MM.1S (cell line): ENCODE measurements around the gene MFSD1.

Experiments used
- DNase-seq: peaks from one replicate; pipeline ENCODE4 v3.0.0-alpha.2; 2015
- H2AFZ ChIP-seq: fragments of 300-600 bp; sonication (generic); 2 replicates; pipeline ENCODE4 v1.6.0; 2016; ENCODE audit warnings: antibody characterized with exemption, low read length
- H3F3A ChIP-seq: fragments of 300-600 bp; sonication (generic); 2 replicates; pipeline ENCODE4 v1.6.1; 2016; ENCODE audit warnings: mild to moderate bottlenecking, antibody characterized with exemption, low read length, moderate library complexity, mixed read lengths; ENCODE audit not compliant: insufficient read depth
- H3K27ac ChIP-seq: fragments of 300-600 bp; sonication (generic); 2 replicates; pipeline ENCODE4 v1.5.1; 2016; ENCODE audit warnings: mild to moderate bottlenecking, low read length
- H3K27me3 ChIP-seq: fragments of 300-600 bp; sonication (generic); replicated peaks from 2 replicates; pipeline ENCODE4 v1.6.0; 2016; ENCODE audit warnings: low read length; ENCODE audit not compliant: insufficient read depth
- H3K36me3 ChIP-seq: fragments of 300-600 bp; sonication (generic); replicated peaks from 2 replicates; pipeline ENCODE4 v1.6.1; 2016; ENCODE audit warnings: mild to moderate bottlenecking, low read length, mixed read lengths; ENCODE audit not compliant: insufficient read depth
- H3K4me1 ChIP-seq: fragments of 300-600 bp; sonication (generic); 2 replicates; pipeline ENCODE4 v1.6.1; 2016; ENCODE audit warnings: low read length, mixed read lengths
- H3K4me2 ChIP-seq: fragments of 300-600 bp; sonication (generic); 2 replicates; pipeline ENCODE4 v1.6.0; 2016; ENCODE audit warnings: low read depth, low read length
- H3K4me3 ChIP-seq: fragments of 300-600 bp; sonication (generic); 2 replicates; pipeline ENCODE4 v1.5.1; 2016; ENCODE audit warnings: low read length, mixed read lengths
- H3K79me2 ChIP-seq: fragments of 300-600 bp; sonication (generic); 2 replicates; pipeline ENCODE4 v1.6.1; 2016; ENCODE audit warnings: mixed run types, low read length, mixed read lengths
- H3K9ac ChIP-seq: fragments of 300-600 bp; sonication (generic); 2 replicates; pipeline ENCODE4 v1.6.1; 2016; ENCODE audit warnings: low read length, mixed read lengths
- H3K9me2 ChIP-seq: fragments of 300-600 bp; sonication (generic); replicated peaks from 2 replicates; pipeline ENCODE4 v1.6.1; 2016; ENCODE audit warnings: mild to moderate bottlenecking, low read length, mixed read lengths; ENCODE audit not compliant: insufficient read depth
- H3K9me3 ChIP-seq: fragments of 300-600 bp; sonication (generic); replicated peaks from 2 replicates; pipeline ENCODE4 v1.6.1; 2016; ENCODE audit warnings: mild to moderate bottlenecking, low read length, mixed read lengths; ENCODE audit not compliant: insufficient read depth
- H4K20me1 ChIP-seq: fragments of 300-600 bp; sonication (generic); 2 replicates; pipeline ENCODE4 v1.6.1; 2016; ENCODE audit warnings: mild to moderate bottlenecking, low read length, moderate library complexity, mixed read lengths; ENCODE audit not compliant: insufficient read depth
- EZH2 ChIP-seq: fragments of 300-600 bp; sonication (generic); optimal IDR thresholded peaks from 2 replicates; pipeline ENCODE3; 2017; ENCODE audit warnings: low read depth, mild to moderate bottlenecking, antibody characterized with exemption, low read length, mixed read lengths
- EZH2phosphoT487 ChIP-seq: fragments of 300-600 bp; sonication (generic); IDR thresholded peaks from 2 replicates; pipeline ENCODE4 v1.6.1; 2018; ENCODE audit warnings: antibody characterized with exemption, low read length
- TF ChIP-seq, protein P1 (sequence below): fragments of 300-600 bp; sonication (generic); IDR thresholded peaks from 2 replicates; pipeline ENCODE4 v1.5.1; 2016; ENCODE audit warnings: antibody characterized with exemption, low read length, mixed read lengths

The MFSD1 gene

DNA sequence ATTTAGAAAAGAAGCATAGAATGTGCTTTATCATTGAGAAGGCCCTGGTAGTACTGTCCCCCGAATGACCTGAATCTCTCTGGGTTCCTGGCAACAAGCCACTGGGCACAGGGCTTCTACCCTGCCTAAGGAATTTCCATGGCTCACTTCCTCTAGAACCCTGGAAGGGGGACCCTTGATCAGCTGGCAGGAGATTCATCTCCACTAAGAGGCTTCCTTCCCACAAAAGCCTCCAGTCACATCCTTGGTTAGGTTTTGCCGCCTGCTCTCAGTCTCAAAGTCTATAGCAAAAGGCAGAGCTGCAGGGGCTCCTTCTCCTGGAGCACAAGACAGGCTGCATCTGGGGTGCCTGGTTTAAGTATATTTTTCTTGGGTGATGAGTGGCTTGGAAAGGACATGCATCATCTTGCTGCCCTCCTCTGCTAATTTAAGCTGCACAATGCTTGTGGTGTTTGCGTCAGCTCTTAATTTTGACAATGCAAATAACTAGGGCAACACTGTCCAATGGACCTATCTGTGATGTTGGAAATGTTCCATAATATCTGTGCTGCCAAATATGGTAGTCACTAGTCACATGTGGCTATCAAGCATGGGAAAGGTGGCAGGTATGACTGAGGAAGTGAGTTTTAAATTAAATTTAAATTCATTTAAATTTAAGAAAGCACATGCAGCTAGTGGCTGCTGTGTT is 36.2 kb upstream of the MFSD1 start:
- Histone ChIP-seq H3K27me3 (no peaks in the 10 kb centered on the region), H3K79me2 (no peaks in the 10 kb centered on the region), H3K9me3 (no peaks in the 10 kb centered on the region), H3F3A (peaks cover 4% of the 10 kb centered on the region; the same call in 1 of the 2 replicates), H4K20me1 (no peaks in the 10 kb centered on the region), H3K4me2 (no peak overlapping the region), H3K4me3 (no peak overlapping the region), H3K9ac (no peak overlapping the region), H3K27ac (no peak overlapping the region), H2AFZ (no peak overlapping the region), H3K4me1 (peaks cover 10% of the 10 kb centered on the region), H3K9me2 (no peaks in the 10 kb centered on the region), H3K36me3 (no peaks in the 10 kb centered on the region)
- no peak for DNase-seq
- TF ChIP-seq EZH2 (no peak), EZH2phosphoT487 (no peak)
- TF ChIP-seq, protein P1, sequence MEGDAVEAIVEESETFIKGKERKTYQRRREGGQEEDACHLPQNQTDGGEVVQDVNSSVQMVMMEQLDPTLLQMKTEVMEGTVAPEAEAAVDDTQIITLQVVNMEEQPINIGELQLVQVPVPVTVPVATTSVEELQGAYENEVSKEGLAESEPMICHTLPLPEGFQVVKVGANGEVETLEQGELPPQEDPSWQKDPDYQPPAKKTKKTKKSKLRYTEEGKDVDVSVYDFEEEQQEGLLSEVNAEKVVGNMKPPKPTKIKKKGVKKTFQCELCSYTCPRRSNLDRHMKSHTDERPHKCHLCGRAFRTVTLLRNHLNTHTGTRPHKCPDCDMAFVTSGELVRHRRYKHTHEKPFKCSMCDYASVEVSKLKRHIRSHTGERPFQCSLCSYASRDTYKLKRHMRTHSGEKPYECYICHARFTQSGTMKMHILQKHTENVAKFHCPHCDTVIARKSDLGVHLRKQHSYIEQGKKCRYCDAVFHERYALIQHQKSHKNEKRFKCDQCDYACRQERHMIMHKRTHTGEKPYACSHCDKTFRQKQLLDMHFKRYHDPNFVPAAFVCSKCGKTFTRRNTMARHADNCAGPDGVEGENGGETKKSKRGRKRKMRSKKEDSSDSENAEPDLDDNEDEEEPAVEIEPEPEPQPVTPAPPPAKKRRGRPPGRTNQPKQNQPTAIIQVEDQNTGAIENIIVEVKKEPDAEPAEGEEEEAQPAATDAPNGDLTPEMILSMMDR = no peak

DNA sequence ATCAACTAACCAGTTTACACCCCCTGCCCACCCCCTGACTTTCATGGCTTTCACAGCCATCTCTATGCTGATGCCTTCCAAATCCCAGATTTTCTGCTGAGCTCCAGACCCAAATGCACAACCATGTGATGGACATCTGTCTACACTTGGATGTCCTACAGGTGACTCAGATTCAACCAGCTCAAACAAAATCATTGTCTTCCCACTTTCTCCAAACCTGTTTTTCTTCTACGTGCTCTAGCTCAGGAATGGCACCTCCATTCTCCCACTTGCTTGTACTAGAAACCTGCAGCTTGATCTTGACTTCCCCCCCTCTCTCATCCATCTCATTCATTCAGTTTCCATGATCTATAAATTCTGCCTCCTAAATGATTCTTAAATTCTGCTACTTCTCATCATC is 35.5 kb upstream of the MFSD1 start:
- no peak for DNase-seq
- H3K4me2 ChIP-seq = no peak overlapping the region
- H3K36me3 ChIP-seq = no peaks in the 10 kb centered on the region
- no peaks in the 10 kb centered on the region for H3K9me2 ChIP-seq
- peaks cover 4% of the 10 kb centered on the region; the same call in 1 of the 2 replicates for H3F3A ChIP-seq
- no peak overlapping the region for H3K9ac ChIP-seq
- H3K4me3 ChIP-seq = no peak overlapping the region
- peaks cover 13% of the 10 kb centered on the region for H3K4me1 ChIP-seq
- TF ChIP-seq EZH2phosphoT487 = no peak
- TF ChIP-seq, protein P1 = no peak
- no peak for TF ChIP-seq EZH2
- no peaks in the 10 kb centered on the region for H3K79me2 ChIP-seq
- H3K27ac ChIP-seq = no peak overlapping the region
- no peaks in the 10 kb centered on the region for H3K9me3 ChIP-seq
- no peak overlapping the region for H2AFZ ChIP-seq
- H4K20me1 ChIP-seq = no peaks in the 10 kb centered on the region
- no peaks in the 10 kb centered on the region for H3K27me3 ChIP-seq

DNA sequence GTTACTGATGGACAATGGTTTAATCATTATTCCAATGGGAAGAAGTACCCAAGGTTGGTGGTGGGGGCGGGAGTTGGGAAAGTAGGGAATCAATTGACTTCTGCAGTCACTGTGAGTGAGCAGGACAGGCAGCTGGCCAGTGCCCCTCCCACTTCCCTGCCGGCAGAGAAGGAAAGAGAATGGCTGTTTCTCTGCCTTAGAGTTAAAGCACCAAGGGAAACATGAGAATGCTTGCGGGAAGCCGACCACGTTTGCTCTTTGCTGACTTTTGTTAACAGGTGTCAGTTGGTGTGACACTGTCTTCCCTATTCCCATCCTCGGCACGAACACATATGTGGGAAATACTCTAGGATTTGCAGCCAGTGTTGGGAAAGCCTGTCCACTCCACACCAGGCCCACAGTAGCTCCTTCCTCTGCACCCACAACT is 33.5 kb upstream of the MFSD1 start:
- H2AFZ ChIP-seq = no peak overlapping the region
- no peak overlapping the region for H3K27ac ChIP-seq
- H3K9me2 ChIP-seq = no peaks in the 10 kb centered on the region
- H3K27me3 ChIP-seq = no peaks in the 10 kb centered on the region
- H3K9me3 ChIP-seq = no peaks in the 10 kb centered on the region
- TF ChIP-seq, protein P1 = no peak
- TF ChIP-seq EZH2 (no peak), EZH2phosphoT487 (no peak)
- DNase-seq = no peak
- H3K4me3 ChIP-seq = no peak overlapping the region
- peaks cover 4% of the 10 kb centered on the region; the same call in 1 of the 2 replicates for H3F3A ChIP-seq
- no peaks in the 10 kb centered on the region for H3K79me2 ChIP-seq
- no peaks in the 10 kb centered on the region for H3K36me3 ChIP-seq
- no peaks in the 10 kb centered on the region for H4K20me1 ChIP-seq
- H3K9ac ChIP-seq = no peak overlapping the region
- no peak overlapping the region for H3K4me2 ChIP-seq
- H3K4me1 ChIP-seq = peaks cover 13% of the 10 kb centered on the region
